Globus pallidus (tissue), 1 donor: Measurements from ENCODE around the gene KRT33B.
"Not testable (repeated sequence)": the region's sequence is repeated elsewhere in the genome, so short reads cannot be mapped to it uniquely, and the experiment has no call there.

Experiments
- DNase-seq: peaks from one replicate; pipeline ENCODE4 v3.0.0-alpha.2; 2015; ENCODE audit warnings: low spot score

The KRT33B gene

DNA sequence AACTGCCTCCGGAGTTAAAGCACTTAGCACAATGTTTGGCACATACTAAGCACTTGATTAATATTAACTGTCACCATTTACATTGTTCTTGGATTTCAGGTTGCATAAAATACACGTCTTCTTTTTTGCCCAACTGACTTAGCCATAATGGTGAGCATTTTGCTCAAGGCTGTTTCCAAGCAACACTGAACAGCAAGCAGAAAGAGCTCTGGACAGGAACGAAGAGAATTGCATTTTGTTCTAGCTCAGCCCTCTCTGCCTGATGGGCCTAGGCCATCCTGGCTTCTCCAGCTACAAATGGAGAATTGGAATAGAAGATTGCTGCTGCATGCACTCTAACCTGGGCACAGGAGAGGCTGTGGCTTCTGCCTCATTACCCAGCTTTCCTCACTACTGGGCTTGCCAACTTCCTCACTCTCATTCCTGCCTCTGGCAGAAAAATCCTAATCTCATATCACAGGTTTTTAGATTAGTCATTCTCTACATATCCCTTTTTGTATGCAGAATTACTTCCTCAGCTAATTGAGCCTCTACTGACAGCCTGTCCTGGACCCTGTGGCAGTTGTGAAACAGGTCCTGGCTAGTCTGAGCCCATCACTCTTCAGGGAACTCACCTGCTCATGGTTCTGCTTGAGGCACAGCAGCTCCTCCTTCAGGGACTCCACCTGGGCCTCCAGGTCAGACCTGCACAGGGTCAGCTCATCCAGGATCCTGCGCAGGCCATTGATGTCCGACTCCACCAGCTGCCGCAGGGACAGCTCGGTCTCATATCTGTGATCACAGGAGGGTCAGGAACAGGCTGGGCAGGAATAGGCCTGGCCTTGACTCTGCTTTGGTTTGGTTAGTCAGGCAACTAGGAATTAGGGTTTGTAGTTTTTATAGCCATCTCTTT, 21.5 kb downstream of the KRT33B start:
- DNase-seq = no peak

DNA sequence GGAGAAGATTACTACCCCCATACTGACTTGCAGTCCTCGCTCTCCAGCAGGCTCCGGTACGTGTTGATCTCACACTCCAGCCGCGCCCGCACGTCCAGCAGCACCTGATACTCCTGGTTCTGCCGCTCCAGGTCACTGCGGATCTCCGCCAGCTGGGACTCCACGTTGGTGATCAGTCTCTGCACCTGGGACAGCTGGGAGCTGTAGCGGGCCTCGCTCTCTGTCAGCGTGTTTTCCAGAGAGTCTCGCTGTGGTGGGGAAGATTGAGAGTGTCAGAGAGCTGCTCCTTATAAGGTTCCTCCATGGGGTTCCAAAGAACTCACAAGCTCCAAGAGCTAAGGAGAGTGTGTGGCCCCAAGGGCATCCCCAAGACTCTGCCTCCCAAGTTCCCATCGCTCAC, 23.2 kb downstream of the KRT33B start:
- DNase-seq = not testable (repeated sequence)

DNA sequence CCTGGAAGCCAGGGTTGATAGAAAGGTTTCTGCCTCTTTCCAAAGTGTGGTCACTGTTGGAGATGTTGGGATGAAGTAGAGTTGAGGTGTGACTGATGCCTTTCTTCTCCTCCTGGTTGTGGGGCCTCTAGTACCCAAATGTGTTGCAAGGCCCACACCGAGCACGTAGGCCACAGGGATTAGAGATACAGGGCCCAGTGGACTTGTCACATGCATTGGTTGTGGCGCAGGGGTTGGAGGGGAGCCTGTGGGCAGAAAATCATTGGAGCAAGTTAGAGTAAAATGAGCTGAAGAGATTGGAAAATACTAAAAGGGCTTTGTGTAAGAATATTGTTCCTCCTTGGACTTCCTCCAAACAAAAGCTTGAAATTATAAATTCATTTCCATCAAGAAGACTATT, 23.6 kb downstream of the KRT33B start:
- no peak for DNase-seq

DNA sequence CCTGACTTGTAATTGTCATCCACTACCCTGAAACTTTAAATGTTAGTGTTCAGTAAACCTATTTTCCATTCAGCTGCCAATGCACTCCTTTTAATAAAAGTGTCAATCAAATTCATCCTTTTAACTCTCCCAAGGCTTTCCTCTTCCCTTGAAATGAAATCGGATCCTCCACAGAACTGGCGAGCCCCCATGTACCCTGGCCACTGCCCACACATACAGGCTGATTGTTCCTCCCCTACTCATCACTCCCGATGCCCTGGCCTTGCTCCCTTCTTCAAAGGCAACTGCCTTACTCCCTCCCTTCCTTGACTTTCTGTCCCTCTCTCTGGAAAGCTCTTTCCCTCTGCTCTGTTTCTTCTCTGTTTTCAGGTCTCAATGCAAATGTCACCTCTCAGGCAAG, 26.6 kb downstream of the KRT33B start:
- DNase-seq = no peak

DNA sequence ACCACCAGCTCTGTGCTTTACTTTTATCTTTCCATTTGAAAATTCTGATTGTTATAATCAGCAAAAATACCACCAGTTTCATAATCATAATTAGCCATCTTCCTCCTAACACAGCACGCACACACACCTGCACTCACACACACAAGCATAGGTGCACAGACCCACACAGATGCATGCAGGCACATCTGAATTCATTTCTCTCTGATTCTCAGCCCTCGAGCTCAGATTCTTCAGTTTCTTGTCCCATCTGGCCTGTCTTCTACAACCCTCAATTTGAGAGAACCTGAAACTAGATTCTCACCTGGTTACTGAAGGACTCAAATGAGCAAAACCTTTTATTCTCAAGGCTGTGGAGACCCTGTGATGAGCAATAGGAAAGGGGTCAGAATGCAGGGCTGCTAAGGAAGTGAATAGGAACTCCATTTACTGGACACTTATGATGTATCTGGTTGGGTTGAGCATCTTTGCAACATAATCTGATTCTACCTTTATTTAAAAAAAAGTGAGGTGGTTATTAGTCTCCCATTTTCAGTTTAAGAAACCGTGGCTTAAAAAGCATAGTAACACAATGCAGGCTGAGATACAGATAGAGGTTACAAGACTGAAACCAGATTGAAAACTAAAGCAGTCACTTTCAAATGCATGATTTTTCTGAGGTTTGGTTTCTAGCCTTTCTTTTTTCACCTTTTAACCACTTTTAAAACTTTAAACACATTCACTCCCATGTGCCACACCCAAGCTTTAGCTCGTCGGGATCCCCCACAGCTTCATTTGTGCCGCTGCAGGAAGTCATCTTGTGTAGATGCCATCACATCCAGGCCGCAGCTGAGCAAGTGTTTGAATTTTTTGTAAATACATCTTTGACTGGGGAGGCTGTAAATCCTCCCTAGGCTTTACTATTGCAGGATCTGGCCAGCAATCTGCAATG, 28.4 kb downstream of the KRT33B start:
- DNase-seq = no peak

DNA sequence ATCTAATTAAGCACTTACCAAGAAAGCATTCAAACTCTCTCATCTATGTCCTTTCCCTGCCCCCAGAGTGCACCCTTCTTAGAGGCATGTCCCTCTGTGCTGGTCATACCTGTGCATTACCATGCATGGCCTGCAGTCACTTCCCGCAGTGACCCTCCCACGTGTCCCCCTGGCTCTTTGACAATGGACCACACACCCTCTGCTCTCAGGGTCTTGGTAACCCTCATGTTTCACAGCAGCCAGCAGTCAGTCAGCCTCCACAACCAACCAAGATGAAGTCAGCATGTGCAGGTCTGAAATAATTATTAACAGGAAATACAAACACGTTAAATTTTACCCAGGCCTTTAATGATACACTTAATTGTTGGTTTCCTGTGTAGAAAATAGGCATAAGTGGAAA, 29.1 kb downstream of the KRT33B start:
- DNase-seq = no peak

DNA sequence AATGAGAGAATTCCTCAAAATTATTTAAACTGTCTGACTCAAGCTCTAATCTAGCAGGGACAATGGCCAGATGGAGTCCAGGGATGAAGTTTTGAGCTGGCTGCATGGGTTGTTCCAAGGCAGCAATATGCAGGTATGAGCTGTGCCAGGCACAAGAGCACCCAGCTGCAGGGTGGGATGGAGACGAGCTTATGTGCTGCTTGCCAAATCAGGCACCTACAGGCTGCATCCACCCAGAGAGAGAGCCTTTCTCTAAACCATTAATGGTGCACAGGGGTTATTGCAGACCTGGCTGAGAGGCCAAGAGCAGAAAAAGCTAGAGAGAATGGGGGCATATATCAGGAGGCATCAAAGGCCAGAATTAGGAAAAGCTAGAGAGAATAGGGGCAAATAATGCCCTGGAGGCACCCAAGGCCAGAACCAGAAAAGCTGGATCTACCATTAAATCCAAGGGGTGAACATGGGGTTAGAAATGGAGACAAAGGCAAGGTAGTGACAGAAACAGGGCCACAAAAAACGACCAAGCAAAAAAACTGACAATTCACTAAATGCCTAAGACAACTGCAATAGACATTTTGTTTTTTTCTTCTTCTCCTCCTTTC, 29.9 kb downstream of the KRT33B start:
- DNase-seq = no peak

DNA sequence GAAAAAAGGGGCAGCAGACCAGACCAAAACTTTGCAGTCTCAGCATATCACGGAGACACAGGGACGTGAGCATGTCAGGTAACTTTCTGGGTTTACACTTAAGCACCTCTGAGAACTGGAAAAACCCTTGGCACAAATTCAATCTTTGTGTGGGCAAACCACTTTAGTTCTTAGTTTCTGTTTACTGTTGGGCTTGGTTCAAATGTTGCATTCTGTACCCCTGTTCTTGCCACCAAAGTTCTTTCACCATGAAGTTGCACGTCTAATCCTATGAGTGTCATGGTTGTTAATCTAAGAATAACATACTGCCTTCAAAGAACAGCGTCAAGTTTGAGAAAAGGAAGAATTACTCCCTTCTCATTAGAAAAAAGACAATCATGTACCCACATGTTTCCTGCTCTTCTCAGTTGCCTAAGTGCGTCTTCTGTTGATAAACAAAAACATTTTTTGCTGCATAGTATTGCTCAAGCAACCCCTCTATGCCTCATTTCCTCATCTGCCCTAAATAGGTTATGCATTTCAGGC, 30.6 kb downstream of the KRT33B start:
- DNase-seq = no peak

DNA sequence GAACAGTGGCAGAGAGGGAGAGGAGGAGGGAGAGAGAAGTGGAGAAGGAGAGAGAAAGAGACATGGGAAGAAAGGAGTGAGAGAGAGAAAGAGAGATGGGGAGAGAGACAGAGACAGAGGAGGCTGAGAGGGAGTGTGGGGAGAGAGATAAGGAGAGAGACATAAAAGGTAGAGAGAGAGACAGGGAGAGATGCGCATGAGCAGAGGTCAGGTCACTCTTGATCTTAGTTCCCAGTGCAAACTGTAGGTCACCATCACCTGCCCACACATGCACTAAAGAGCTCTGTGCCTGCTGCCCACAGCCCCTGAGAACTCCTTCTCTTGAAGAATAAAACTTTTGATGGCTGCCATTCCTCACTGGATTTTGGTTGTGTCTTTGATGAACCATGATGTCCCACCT, 33.9 kb downstream of the KRT33B start:
- DNase-seq = no peak

DNA sequence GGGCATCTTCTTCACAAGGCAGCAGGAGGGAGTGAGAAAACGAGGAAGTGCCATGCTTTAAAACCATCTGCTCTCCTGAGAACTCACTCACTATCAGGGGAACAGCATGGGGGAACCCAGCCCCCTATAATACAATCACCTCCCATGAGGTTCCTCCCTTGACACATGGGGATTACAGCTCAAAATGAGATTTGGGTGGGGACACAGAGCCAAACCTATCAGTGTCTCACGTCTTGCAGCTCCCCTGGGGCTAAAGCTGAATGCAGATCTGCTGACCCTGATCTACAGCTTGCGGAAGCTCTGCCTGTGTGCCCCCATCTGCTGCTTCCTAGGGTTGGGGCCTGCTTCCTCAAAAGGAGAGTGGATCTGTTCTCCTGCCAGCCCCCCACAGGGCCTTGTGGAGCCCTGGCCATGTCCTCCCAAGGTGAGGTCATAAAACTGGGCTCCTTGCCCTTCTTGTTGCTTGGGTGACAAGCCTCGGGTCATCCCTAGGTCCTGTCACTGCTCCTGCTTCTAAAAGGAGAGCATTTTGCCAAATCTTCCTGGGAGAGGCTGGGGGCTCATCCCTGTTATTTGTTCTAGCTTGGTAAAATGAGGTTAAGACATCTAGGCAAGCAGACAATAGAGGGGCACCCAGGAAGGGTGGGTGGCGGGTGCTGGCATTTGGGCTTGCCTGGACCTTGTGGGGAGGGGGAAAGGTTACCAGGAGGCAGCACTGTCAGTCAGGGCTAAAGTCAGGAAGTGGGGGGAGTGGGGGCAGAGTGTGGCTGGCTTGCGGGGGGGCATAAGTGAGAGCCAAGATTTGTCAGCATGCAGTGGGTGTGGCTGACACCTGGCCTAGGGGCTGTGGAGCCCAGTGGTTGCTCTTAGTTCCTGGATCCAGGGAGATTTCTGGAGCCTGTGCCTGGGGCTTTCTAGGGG, 35.0 kb downstream of the KRT33B start:
- no peak for DNase-seq

DNA sequence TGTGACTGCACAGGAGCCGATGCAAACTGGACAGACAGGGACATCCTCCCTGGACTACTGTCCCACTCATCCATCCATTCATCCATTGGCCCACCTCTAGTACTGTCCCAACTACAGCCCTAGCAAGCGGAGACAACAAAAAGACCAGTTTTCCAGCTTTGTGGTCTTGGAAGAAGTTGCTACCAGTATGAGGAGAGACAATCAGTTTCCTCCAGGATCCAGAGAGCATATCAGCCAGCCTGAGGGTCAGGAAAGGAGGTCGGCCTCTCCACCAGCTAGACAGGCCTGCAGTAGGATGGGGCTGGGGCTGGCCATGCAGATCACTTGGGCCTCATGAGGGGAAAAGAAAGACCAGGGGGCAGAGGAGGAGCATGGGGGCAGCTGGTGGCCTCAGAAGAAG, 35.8 kb downstream of the KRT33B start:
- no peak for DNase-seq

DNA sequence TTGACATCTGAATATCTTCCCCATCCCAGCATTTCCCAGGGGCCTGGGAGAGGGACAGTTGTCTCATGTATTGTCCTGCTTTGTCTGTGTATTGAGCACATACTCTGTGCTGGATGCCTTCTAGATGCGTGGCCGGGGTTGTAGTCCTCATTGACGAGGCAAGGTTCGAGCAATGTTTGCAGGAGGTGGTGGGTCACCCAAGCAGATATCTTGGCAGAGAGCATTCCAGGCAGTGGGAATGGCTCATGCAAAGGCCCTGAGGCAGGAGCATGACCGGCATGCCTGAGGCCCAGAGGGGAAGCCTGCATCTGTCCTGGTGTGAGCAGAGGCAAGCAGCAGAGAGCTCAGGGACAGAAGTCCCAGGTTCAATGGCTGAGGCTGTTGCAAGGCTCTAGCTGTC, 36.5 kb downstream of the KRT33B start:
- no peak for DNase-seq

DNA sequence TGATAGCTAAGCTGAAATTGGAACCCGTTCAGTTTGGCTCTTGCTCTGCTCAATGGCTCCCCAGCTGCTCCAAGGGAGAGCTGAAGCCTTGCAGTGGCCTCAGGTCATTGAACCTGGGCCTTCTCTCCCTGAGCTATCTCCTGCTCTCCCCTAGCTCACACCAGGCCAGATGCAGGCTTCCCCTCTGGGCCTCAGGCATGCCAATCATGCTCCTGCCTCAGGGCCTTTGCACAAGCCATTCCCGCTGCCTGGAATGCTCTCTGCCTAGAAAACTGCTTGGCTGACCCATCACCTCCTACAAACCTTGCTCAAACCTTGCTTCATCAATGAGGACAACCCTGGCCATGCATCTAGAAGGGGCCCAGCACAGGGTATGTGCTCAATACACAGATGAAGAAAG, 37.4 kb downstream of the KRT33B start:
- DNase-seq = no peak

DNA sequence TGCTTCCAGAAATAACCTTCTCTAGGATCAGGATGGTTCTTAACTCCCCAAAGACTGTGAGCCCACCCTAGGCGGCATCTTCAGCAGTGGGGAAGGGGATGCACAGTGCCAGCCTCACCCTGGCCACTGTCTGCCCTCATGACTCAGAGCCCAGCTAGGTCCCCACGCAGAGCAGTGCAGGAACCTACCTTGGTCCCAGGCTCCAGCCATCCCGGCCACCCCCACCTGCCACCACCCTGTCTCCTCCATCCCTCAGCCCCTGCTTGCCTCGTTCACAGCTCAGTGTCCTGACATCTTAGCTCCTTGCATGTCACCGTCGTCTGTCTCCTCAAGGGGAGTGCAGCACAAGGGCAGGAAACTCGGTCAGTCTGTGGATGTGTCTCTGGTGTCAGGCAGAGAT, 38.0 kb downstream of the KRT33B start:
- no peak for DNase-seq

DNA sequence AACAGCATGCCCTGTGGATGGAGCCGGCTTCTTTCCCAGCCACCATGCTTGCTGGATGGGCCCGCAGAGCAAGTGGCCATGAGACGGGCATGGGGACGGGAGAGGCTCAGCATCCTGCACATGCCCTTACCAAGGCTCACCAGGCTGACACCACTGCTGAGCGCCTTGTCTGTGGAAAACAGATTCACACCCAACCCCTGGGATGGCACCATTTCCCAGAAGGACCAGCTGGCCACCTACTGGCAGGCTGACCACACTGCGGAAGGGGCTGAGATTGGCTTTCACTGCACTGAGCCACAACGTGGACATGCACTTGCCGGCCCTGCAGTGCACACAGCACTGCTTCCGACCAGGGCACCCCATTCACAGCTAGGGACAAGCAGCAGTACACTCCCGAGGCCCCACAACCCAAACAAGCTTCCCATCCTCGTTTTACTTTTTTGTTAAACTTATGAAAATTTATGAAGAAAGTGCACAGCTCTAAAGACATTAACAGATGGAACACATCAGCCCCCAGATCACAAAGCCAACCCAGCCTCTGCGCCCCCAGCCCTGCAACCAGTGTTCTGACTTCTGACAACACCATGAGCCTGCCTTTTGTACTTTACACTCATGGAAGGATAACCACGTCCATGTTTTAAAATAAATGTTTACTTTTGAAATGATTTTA, 40.2 kb downstream of the KRT33B start:
- DNase-seq = peak; percentile 8

DNA sequence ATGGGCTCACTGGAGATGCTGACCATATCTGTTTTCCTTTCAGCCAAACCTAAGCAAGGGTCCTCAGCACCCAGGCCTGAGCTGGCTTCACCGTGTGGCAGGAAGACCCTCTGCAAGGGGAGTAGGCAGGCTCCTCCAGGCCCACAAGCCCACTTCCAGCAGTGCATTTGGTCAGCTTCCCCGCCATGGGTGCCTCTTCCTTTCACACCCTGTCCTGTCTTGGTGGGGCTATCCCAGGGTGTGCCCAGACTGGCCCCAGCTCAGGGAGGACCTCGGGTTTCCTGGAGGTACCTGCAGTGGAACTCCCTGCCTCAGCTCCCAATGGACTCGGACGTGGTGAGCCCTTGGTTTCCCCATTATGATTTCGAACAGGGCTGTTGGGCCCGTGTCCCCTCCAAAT, 41.4 kb downstream of the KRT33B start:
- no peak for DNase-seq

DNA sequence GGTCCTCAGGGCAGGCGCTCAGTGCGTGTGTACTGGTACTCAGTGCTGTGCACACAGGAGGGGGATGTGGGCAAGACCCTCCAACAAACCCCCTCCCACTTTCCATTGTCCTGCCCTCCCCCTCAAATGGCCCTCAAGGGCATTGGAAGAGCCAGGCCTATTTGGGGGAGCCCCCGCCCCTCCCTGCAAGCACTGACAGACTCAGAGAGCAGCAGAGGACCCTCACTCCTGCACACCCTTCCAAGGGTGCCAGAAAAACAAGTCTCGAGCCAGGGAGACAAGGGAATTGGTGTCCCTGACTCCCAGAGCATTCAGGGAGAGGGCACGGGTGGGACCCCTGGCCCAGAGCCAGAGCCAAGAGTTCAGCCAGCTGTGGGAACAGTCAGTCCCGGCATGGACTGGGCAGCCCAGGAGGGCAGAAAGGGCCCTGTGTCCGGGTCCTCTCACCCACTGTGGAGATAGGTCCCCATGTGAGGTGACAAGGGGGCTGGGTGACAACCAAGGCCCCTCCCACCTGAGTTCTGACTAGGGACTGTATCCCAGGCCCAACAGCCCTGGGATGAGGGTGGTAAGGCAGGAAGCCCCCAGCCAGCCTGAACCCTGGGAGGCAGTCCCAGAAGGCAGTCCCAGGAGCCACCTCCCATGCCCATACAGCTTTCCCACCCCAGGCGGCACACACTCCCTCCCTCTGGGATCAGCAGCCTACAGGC, 42.0 kb downstream of the KRT33B start:
- no peak for DNase-seq

DNA sequence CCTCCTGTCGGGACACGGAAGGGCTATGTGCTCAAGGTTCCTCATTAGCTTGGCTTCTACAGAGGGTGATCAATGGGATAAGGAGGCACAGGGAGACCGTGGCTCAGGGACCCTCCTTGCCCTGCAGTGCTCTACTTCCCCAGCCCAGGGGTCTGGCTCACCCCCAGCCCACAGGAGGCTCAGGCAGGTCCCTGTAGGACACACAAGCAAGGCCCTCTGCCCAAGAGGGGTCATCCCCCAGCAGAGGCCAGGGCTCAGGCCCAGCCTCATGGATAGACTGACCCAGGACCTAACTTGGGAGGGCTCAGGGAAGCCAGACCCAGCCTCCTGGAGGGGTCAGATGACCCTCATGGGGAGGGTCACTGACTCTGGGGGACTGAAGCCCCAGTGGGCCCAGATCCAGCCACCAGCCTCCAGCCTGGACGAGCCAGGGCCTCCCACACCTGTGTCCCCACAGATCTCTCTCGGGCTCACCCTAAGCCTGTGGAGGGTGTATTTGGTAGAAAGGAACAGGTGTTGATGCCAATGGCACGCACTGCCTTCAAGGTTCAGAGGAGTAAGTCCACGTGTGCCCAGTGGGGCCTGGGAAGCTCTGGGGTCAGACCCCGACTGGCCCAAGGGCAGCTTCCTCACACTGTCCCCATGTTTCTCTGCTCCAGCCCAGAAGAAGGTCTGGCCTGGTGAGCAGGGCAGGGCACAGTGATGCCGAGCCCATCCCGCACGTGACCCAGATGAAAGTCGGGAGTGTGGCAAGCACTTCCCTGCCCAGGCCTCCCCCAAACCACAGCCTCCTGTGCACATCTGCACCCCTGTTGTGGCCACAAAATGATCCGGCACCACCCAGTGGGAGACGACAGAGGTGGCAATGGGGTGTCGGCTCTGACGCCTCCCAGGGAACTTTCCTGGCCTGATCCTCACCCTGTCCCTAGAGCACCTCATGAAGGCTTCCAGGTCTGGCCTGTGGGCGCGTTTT, 43.2 kb downstream of the KRT33B start:
- DNase-seq = no peak

DNA sequence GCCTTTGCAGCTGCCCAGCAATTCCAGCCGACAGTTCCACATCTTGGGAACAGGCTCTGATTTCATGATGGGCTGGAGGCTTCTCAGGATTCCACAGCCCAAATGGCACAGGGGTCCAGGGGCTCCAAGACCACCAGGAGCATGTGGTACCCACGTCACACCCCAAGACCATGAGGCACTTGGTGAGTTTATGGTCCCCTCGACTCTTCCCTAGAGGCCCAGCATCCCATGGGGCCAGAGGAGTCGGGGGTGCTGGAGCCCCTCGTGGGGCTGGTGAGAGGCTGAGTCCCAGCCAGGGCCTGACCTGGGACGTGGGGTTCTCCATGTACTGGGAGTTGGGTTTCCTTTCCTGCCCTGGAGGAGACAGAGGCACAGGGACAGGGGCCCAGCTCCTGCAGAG, 44.0 kb downstream of the KRT33B start:
- DNase-seq = no peak
